Breast epithelium (tissue), 4 donors: ENCODE measurements around the gene ASB11. TPM values are rescaled to one million over a fixed set of nuclear protein-coding genes. Genes with fewer than 3 reads are reported as not detected.
A peak's percentile ranks its signal among the peaks of the same experiment; 100 is the strongest.

Experiments
- DNase-seq, 2 donors: peaks; one replicate each; pipeline ENCODE4 v3.0.0-alpha.2; 2019; ENCODE audit warnings: low spot score in 2 of 2
- H3K27ac ChIP-seq, 2 donors: fragments of 200-600 bp; sonication (generic) in 1 of 2; one replicate each; pipeline ENCODE4 v1.5.1; 2016 to 2019; ENCODE audit warnings: mild to moderate bottlenecking in 1 of 2
- H3K27me3 ChIP-seq, 2 donors: fragments of 200-600 bp; sonication (generic) in 1 of 2; one replicate each; pipeline versions ENCODE4 v1.5.1 to v1.6.0; 2017 to 2019; ENCODE audit warnings: control low read depth in 1 of 2, mild to moderate bottlenecking in 1 of 2
- H3K36me3 ChIP-seq: fragments of 200-600 bp; one replicate; pipeline ENCODE4 v1.5.1; 2019
- H3K4me1 ChIP-seq, 2 donors: fragments of 200-600 bp; sonication (generic); one replicate each; pipeline ENCODE4 v1.5.1; 2016 to 2019; ENCODE audit warnings: control low read depth in 1 of 2
- H3K4me3 ChIP-seq, 3 donors: fragments of 200-600 bp; sonication (generic); 1 replicate in 2 of 3; 2 replicates in 1 of 3; pipeline ENCODE4 v1.5.1; 2016 to 2019; ENCODE audit warnings: mild to moderate bottlenecking in 3 of 3, moderate library complexity in 2 of 3
- H3K9me3 ChIP-seq, 2 donors: fragments of 200-600 bp; sonication (generic) in 1 of 2; one replicate each; pipeline ENCODE4 v1.5.1; 2016 to 2019; ENCODE audit warnings: control low read depth in 1 of 2
- POLR2A ChIP-seq: fragments of 450-650 bp; IDR thresholded peaks from one replicate; pipeline ENCODE4 v1.6.1; 2016; ENCODE audit warnings: antibody characterized with exemption, mild to moderate bottlenecking, moderate library complexity
- POLR2AphosphoS5 ChIP-seq, 3 donors: sonication (generic); formaldehyde crosslinking; IDR thresholded peaks; one replicate each; pipeline ENCODE4 v1.6.1; 2017; ENCODE audit warnings: antibody characterized with exemption in 3 of 3
- intact Hi-C: fragments of 100-400 bp; cut with DNase I; formaldehyde crosslinking; loops from one replicate; pipeline ENCODE4 v1.15.1; 2023; ENCODE audit warnings: low total_unique reads
- total RNA-seq, 3 donors: library from RNA; depleted of rRNA; stranded (reverse); fragments of >200 nt; gene quantifications; one replicate each; pipeline ENCODE4 v1.1.0, GENCODE V29; 2016
- TF ChIP-seq, protein P1 (sequence below), 3 donors: fragments of 450-650 bp; IDR thresholded peaks; one replicate each; pipeline ENCODE4 v1.5.1; 2016 to 2017; ENCODE audit warnings: antibody characterized with exemption in 3 of 3, mild to moderate bottlenecking in 3 of 3, moderate library complexity in 3 of 3

ASB11 gene
- total RNA-seq, 3 donors from 2014 or later, result not detected

DNA sequence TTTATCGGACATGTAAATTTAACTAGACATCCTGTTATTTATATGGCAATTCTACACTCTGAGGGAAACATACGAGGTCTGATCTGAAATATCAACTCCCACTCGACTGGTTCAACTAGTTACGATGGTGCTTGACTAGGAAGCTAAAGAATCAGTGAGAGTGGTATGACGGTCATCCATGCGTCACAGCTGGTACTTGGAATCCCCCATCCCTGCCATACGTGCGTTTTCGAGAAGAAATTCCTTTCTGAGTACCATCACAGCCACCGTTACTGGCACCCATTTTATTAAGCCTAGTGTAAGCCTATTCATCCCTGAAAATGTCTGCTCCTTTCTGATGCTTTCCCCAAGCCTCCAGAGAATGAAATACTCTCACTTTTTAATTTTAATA is 20.6 kb upstream of the ASB11 start:
- H3K4me1 ChIP-seq, result no peaks in the 10 kb centered on the region
- H3K9me3 ChIP-seq, result no peaks in the 10 kb centered on the region
- intact Hi-C loops, result no loop called here
- peak overlapping the region; percentile 65 to 81 for H3K27ac ChIP-seq
- no peak for TF ChIP-seq POLR2A
- TF ChIP-seq, protein P1, sequence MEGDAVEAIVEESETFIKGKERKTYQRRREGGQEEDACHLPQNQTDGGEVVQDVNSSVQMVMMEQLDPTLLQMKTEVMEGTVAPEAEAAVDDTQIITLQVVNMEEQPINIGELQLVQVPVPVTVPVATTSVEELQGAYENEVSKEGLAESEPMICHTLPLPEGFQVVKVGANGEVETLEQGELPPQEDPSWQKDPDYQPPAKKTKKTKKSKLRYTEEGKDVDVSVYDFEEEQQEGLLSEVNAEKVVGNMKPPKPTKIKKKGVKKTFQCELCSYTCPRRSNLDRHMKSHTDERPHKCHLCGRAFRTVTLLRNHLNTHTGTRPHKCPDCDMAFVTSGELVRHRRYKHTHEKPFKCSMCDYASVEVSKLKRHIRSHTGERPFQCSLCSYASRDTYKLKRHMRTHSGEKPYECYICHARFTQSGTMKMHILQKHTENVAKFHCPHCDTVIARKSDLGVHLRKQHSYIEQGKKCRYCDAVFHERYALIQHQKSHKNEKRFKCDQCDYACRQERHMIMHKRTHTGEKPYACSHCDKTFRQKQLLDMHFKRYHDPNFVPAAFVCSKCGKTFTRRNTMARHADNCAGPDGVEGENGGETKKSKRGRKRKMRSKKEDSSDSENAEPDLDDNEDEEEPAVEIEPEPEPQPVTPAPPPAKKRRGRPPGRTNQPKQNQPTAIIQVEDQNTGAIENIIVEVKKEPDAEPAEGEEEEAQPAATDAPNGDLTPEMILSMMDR (IDR thresholded peaks at IDR 0.05), result no peak
- TF ChIP-seq POLR2AphosphoS5 (IDR thresholded peaks at IDR 0.05), result no peak
- peak overlapping the region; percentile 57 to 73 (median 72) for H3K4me3 ChIP-seq
- DNase-seq, result peak in 1 of 2 donors; percentile 22
- H3K36me3 ChIP-seq, result no peaks in the 10 kb centered on the region
- H3K27me3 ChIP-seq, result peaks cover 0 to 28% of the 10 kb centered on the region in 2 donors

DNA sequence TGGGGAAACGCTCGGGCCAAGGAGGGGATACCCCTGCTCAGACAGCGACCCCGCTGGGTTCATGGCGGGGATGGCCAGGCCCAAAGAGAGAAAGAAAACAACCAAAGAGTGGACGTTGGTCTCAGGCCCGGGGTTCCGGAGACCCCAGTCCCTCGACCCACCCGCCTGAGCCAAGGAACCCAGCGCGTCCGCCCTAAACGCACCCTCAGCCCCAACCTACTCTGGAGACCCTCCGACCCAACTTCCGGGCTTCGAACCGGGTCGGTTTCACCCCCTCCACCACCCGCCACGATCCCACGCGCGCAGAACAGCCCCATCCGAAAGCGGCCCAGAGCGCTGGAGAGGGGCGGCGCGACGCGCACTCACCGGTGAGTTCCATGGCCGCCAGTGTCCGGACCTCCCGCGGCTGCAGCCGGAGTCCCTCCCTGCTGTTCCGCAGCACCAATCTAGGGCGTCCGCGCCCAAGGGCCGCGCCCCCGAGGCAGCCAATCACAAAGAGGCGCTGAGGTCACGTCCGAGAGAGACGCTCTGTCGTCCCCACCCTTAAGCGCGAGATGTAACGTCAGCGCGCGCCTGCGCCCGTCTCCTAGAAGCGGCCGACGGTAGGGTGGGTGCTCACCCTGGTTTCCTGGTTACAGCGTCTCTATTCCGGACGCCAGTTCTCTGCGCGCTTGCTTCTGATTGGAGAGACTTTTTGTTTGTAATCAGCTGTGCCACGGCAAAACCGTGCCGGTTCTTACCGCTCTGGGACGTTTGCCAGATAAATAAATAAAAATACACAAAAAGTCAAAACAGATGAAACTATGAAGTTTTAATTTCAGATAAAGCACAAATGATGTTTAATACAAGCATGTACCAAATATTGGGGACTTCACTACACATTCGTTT is 19.9 kb upstream of the ASB11 start, which contains the start of gene PIGA:
Gene PIGA, minus strand, starts transcription at position 389 of the 888 bp plus-strand sequence. CDS start 3,593 bp downstream, outside the sequence.
- Histone ChIP-seq H3K9me3 (no peaks in the 10 kb centered on the region), H3K36me3 (no peaks in the 10 kb centered on the region), H3K4me1 (no peaks in the 10 kb centered on the region), H3K27me3 (peaks cover 0 to 24% of the 10 kb centered on the region in 2 donors), H3K4me3 (peak within 1 kb of the TSS; percentile 57 to 73 (median 72)), H3K27ac (peak within 1 kb of the TSS; percentile 81 to 88)
- TF ChIP-seq POLR2AphosphoS5 (IDR thresholded peaks at IDR 0.05), result peak; percentile 75 to 95 (median 87)
- TF ChIP-seq, protein P1 (IDR thresholded peaks at IDR 0.05), result peak in 1 of 3 donors; percentile 9
- peak; percentile 71 for TF ChIP-seq POLR2A
- DNase-seq, result peak; percentile 93 to 95
- intact Hi-C loops, result no loop called here

DNA sequence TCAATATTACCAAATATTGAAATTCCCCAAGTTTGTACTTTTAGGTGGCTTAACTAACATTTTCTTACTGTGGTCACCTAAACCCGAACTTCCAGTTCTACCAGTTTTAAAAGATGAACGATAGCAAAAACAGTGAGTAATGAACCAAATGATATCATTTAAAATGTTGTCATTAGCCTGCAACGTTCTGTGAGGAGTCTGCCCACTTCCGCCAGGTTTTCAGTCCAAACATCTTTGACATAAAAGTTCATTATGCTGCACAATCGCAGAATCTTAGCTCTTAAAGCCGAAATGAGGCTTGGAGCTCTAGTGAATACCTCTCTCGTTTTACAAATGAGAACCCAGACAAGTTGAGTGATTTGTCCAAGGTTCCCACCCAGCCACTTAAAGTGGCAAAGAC is 19.1 kb upstream of the ASB11 start:
- Histone ChIP-seq H3K27ac (peak overlapping the region; percentile 81 to 88), H3K9me3 (no peaks in the 10 kb centered on the region), H3K4me1 (no peaks in the 10 kb centered on the region), H3K36me3 (no peaks in the 10 kb centered on the region), H3K4me3 (peak overlapping the region; percentile 57 to 73 (median 72)), H3K27me3 (peaks cover 0 to 19% of the 10 kb centered on the region in 2 donors)
- TF ChIP-seq, protein P1 (IDR thresholded peaks at IDR 0.05), result no peak
- TF ChIP-seq POLR2AphosphoS5 (IDR thresholded peaks at IDR 0.05), result no peak
- no peak for TF ChIP-seq POLR2A
- no peak for DNase-seq
- intact Hi-C loops, result no loop called here

DNA sequence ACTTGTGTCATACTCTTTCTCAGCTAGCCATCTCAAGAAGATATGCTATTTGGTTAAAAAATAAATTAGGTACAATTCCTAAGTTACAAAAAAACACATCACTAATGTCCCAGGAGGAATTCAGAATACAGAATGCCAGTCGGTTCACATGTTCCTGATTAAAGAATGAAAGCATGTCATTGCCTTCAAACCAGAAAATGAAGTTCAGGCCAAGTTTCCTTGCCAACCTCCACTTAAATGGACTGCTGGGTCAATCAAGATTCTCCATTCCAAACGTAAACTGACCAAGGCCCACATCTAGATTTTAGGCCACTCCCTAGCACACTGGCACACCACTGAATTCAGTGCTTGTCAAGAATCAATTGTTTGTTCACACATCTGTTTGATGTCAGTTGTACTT is 13.4 kb upstream of the ASB11 start:
- Histone ChIP-seq H3K4me3 (no peak overlapping the region), H3K27ac (no peak overlapping the region), H3K27me3 (peaks cover 0 to 16% of the 10 kb centered on the region in 2 donors), H3K4me1 (no peaks in the 10 kb centered on the region), H3K9me3 (no peaks in the 10 kb centered on the region), H3K36me3 (no peaks in the 10 kb centered on the region)
- no peak for DNase-seq
- intact Hi-C loops, result no loop called here
- TF ChIP-seq, protein P1 (IDR thresholded peaks at IDR 0.05), result no peak
- TF ChIP-seq POLR2AphosphoS5 (IDR thresholded peaks at IDR 0.05), result no peak
- no peak for TF ChIP-seq POLR2A

DNA sequence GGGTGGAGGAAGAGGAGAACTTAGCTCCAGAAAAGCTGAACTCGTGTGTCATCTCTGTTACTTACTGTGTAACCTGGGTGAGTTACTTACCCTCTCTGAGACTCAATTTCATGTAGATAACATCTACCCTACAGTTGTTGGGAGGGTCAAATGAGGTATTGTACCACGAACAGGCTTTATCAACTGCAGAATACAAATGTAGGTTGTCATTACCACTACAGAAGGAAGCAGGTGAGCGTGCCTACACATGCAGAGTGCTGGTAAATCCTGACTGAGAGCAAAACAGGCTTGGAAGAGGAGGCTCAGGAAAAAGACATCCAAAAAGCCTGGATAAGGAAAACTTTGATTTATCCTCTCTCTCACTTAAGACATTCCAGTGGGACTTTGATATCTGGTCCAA is 12.7 kb upstream of the ASB11 start:
- Histone ChIP-seq H3K27ac (no peak overlapping the region), H3K27me3 (peaks cover 0 to 16% of the 10 kb centered on the region in 2 donors), H3K4me1 (no peaks in the 10 kb centered on the region), H3K36me3 (no peaks in the 10 kb centered on the region), H3K9me3 (no peaks in the 10 kb centered on the region), H3K4me3 (no peak overlapping the region)
- TF ChIP-seq, protein P1 (IDR thresholded peaks at IDR 0.05), result no peak
- no peak for TF ChIP-seq POLR2AphosphoS5 (IDR thresholded peaks at IDR 0.05)
- TF ChIP-seq POLR2A, result no peak
- intact Hi-C loops, result no loop called here
- DNase-seq, result no peak
